SJSA1 (cell line): Measurements from ENCODE around the gene SH3RF3. TPM values are rescaled to one million over a fixed set of nuclear protein-coding genes. Genes with fewer than 3 reads are reported as not detected.

Source experiments
- DNase-seq, 2 experiments: peaks; one replicate each; pipeline ENCODE4 v3.0.0-alpha.2; 2015 to 2020; ENCODE audit warnings: low spot score in 2 of 2, low read depth in 1 of 2
- H3K27ac ChIP-seq: fragments of 250-450 bp; sonication (Bioruptor Pico); 2 replicates; pipeline ENCODE4 v1.5.1; 2020; ENCODE audit warnings: mild to moderate bottlenecking, moderate library complexity
- H3K27me3 ChIP-seq: fragments of 250-450 bp; sonication (Bioruptor Pico); replicated peaks from 2 replicates; pipeline ENCODE4 v1.5.1; 2020; ENCODE audit warnings: mild to moderate bottlenecking, moderate library complexity
- H3K36me3 ChIP-seq: fragments of 250-450 bp; sonication (Bioruptor Pico); 2 replicates; pipeline ENCODE4 v1.5.1; 2020; ENCODE audit warnings: mild to moderate bottlenecking
- H3K4me1 ChIP-seq: fragments of 250-450 bp; sonication (Bioruptor Pico); replicated peaks from 2 replicates; pipeline ENCODE4 v1.6.1; 2021; ENCODE audit warnings: mild to moderate bottlenecking
- H3K4me3 ChIP-seq: fragments of 250-450 bp; sonication (Bioruptor Pico); 2 replicates; pipeline ENCODE4 v1.5.1; 2020; ENCODE audit warnings: mild to moderate bottlenecking
- H3K9me3 ChIP-seq: fragments of 250-450 bp; sonication (Bioruptor Pico); replicated peaks from 2 replicates; pipeline ENCODE4 v1.5.1; 2020; ENCODE audit warnings: mild to moderate bottlenecking
- total RNA-seq: library from RNA; depleted of rRNA; stranded (reverse); fragments of >200 nt; shearing (Covaris generic); gene quantifications from 2 replicates; pipeline ENCODE4 v1.2.3, GENCODE V29; 2014

The SH3RF3 gene
- total RNA-seq, 1 experiment from 2014 or later = 6.1 TPM

GRCh38 chr2:109269706-109270504 is 140.9 kb downstream of the SH3RF3 start:
- DNase-seq = no peak
- Histone ChIP-seq H3K27ac (no peak overlapping the region), H3K36me3 (no peaks in the 10 kb centered on the region), H3K4me3 (no peak overlapping the region), H3K9me3 (no peaks in the 10 kb centered on the region), H3K27me3 (no peaks in the 10 kb centered on the region), H3K4me1 (peaks cover 22% of the 10 kb centered on the region)

- H3K36me3 ChIP-seq = no peaks in the 10 kb centered on the region
- no peaks in the 10 kb centered on the region for H3K27me3 ChIP-seq
- DNase-seq = no peak
- H3K9me3 ChIP-seq = no peaks in the 10 kb centered on the region
- no peak overlapping the region for H3K4me3 ChIP-seq
- H3K27ac ChIP-seq = no peak overlapping the region
- H3K4me1 ChIP-seq = peaks cover 22% of the 10 kb centered on the region
These were observed 141.7 kb downstream of the SH3RF3 start for GRCh38 chr2:109270505-109271312.

GRCh38 chr2:109271920-109272319 is 142.9 kb downstream of the SH3RF3 start:
- Histone ChIP-seq H3K27ac (no peak overlapping the region), H3K4me3 (no peak overlapping the region), H3K27me3 (no peaks in the 10 kb centered on the region), H3K36me3 (no peaks in the 10 kb centered on the region), H3K4me1 (peaks cover 11% of the 10 kb centered on the region), H3K9me3 (no peaks in the 10 kb centered on the region)
- no peak for DNase-seq

GRCh38 chr2:109272461-109272860 is 143.5 kb downstream of the SH3RF3 start:
- no peaks in the 10 kb centered on the region for H3K9me3 ChIP-seq
- DNase-seq = no peak
- no peaks in the 10 kb centered on the region for H3K36me3 ChIP-seq
- H3K27ac ChIP-seq = no peak overlapping the region
- H3K4me3 ChIP-seq = no peak overlapping the region
- H3K27me3 ChIP-seq = no peaks in the 10 kb centered on the region
- H3K4me1 ChIP-seq = peaks cover 5% of the 10 kb centered on the region

- Histone ChIP-seq H3K4me3 (no peak overlapping the region), H3K36me3 (no peaks in the 10 kb centered on the region), H3K9me3 (no peaks in the 10 kb centered on the region), H3K27ac (no peak overlapping the region), H3K4me1 (no peaks in the 10 kb centered on the region), H3K27me3 (no peaks in the 10 kb centered on the region)
- DNase-seq = no peak
These were observed 146.4 kb downstream of the SH3RF3 start for GRCh38 chr2:109275120-109276012.

GRCh38 chr2:109277406-109277805 is 148.4 kb downstream of the SH3RF3 start:
- no peaks in the 10 kb centered on the region for H3K27me3 ChIP-seq
- H3K36me3 ChIP-seq = no peaks in the 10 kb centered on the region
- H3K9me3 ChIP-seq = no peaks in the 10 kb centered on the region
- DNase-seq = no peak
- no peak overlapping the region for H3K4me3 ChIP-seq
- no peaks in the 10 kb centered on the region for H3K4me1 ChIP-seq
- no peak overlapping the region for H3K27ac ChIP-seq

GRCh38 chr2:109279243-109279860 is 150.3 kb downstream of the SH3RF3 start:
- no peak for DNase-seq
- no peaks in the 10 kb centered on the region for H3K4me1 ChIP-seq
- no peaks in the 10 kb centered on the region for H3K9me3 ChIP-seq
- no peaks in the 10 kb centered on the region for H3K27me3 ChIP-seq
- H3K36me3 ChIP-seq = no peaks in the 10 kb centered on the region
- no peak overlapping the region for H3K4me3 ChIP-seq
- H3K27ac ChIP-seq = no peak overlapping the region

GRCh38 chr2:109280804-109281203 is 151.8 kb downstream of the SH3RF3 start:
- DNase-seq = no peak
- H3K4me1 ChIP-seq = no peaks in the 10 kb centered on the region
- H3K9me3 ChIP-seq = no peaks in the 10 kb centered on the region
- H3K27ac ChIP-seq = no peak overlapping the region
- no peaks in the 10 kb centered on the region for H3K27me3 ChIP-seq
- no peaks in the 10 kb centered on the region for H3K36me3 ChIP-seq
- H3K4me3 ChIP-seq = no peak overlapping the region

- Histone ChIP-seq H3K4me3 (no peak overlapping the region), H3K4me1 (no peaks in the 10 kb centered on the region), H3K9me3 (no peaks in the 10 kb centered on the region), H3K27ac (no peak overlapping the region), H3K36me3 (no peaks in the 10 kb centered on the region), H3K27me3 (no peaks in the 10 kb centered on the region)
- no peak for DNase-seq
These were observed 153.4 kb downstream of the SH3RF3 start for GRCh38 chr2:109282360-109282759.

- H3K4me3 ChIP-seq = no peak overlapping the region
- no peaks in the 10 kb centered on the region for H3K36me3 ChIP-seq
- no peaks in the 10 kb centered on the region for H3K27me3 ChIP-seq
- no peaks in the 10 kb centered on the region for H3K4me1 ChIP-seq
- DNase-seq = no peak
- no peak overlapping the region for H3K27ac ChIP-seq
- no peaks in the 10 kb centered on the region for H3K9me3 ChIP-seq
These were observed 153.9 kb downstream of the SH3RF3 start for GRCh38 chr2:109282865-109283264.

- H3K27ac ChIP-seq = no peak overlapping the region
- no peak for DNase-seq
- H3K36me3 ChIP-seq = no peaks in the 10 kb centered on the region
These were observed 155.8 kb downstream of the SH3RF3 start for GRCh38 chr2:109284826-109285225.

GRCh38 chr2:109285244-109285651 is 156.2 kb downstream of the SH3RF3 start:
- H3K27ac ChIP-seq = no peak overlapping the region
- H3K4me3 ChIP-seq = no peak overlapping the region
- no peaks in the 10 kb centered on the region; the same call in 1 of the 2 replicates for H3K9me3 ChIP-seq
- DNase-seq = no peak
- H3K36me3 ChIP-seq = no peaks in the 10 kb centered on the region
- H3K4me1 ChIP-seq = no peaks in the 10 kb centered on the region
- H3K27me3 ChIP-seq = no peaks in the 10 kb centered on the region

More at GRCh38 chr2:109284826-109285225, 155.8 kb downstream of the SH3RF3 start:
- Histone ChIP-seq H3K9me3 (no peaks in the 10 kb centered on the region), H3K4me1 (no peaks in the 10 kb centered on the region), H3K27me3 (no peaks in the 10 kb centered on the region), H3K4me3 (no peak overlapping the region)

GRCh38 chr2:109287413-109287812 is 158.4 kb downstream of the SH3RF3 start:
- no peak for DNase-seq
- H3K9me3 ChIP-seq = no peaks in the 10 kb centered on the region; the same call in 1 of the 2 replicates
- no peaks in the 10 kb centered on the region for H3K27me3 ChIP-seq
- H3K4me3 ChIP-seq = no peak overlapping the region
- H3K27ac ChIP-seq = no peak overlapping the region
- H3K36me3 ChIP-seq = no peaks in the 10 kb centered on the region
- peaks cover 10% of the 10 kb centered on the region for H3K4me1 ChIP-seq
